B cell (primary cell): ENCODE measurements around the gene PML. TPM values are rescaled to one million over a fixed set of nuclear protein-coding genes. Genes with fewer than 3 reads are reported as not detected.

Source experiments
- ATAC-seq: fragments of 200-7000 bp; cut with Tn5 transposase; one replicate; pipeline ENCODE4 v1.10.0; 2021; ENCODE audit warnings: low read depth, mild to moderate bottlenecking, moderate number of reproducible peaks, moderate library complexity
- CTCF ChIA-PET: fragments of 350-600 bp; sonication (Branson Sonifier 250); formaldehyde crosslinking; loops from one replicate; lab custom pipeline; 2021; ENCODE audit warnings: antibody characterized with exemption, inconsistent platforms; lab: Charles Lee
- POLR2A ChIA-PET: fragments of 350-600 bp; sonication (Branson Sonifier 250); formaldehyde crosslinking; loops from one replicate; lab custom pipeline; 2021; ENCODE audit warnings: antibody characterized with exemption; lab: Charles Lee
- DNase-seq: peaks from one replicate; pipeline ENCODE4 v3.0.0; 2013
- H2AFZ ChIP-seq: 2 replicates; pipeline ENCODE4 v1.6.1; 2012; ENCODE audit warnings: mild to moderate bottlenecking, low read depth, low read length; ENCODE audit not compliant: insufficient read depth, poor library complexity, severe bottlenecking
- H3K27ac ChIP-seq, 2 donors: 1 replicate in 1 of 2; 2 replicates in 1 of 2; pipeline ENCODE4 v1.5.1; 2012 to 2013; ENCODE audit warnings: low read length in 2 of 2, mild to moderate bottlenecking in 2 of 2, moderate library complexity in 1 of 2
- H3K27me3 ChIP-seq, 4 experiments: fragments of 200-600 bp in 1 of 4; sonication (generic) in 1 of 4; replicated peaks in 1 of 4; 1 replicate in 2 of 4; 2 replicates in 2 of 4; pipeline versions ENCODE4 v1.6.1 to v1.7.0; 2013 to 2016; ENCODE audit warnings: low read length in 3 of 4, mild to moderate bottlenecking in 2 of 4, mixed read lengths in 1 of 4, moderate library complexity in 1 of 4; ENCODE audit not compliant: insufficient read depth in 4 of 4, control insufficient read depth in 3 of 4; ENCODE audit errors: control extremely low read depth in 1 of 4
- H3K36me3 ChIP-seq, 2 experiments: replicated peaks in 1 of 2; 1 replicate in 1 of 2; 2 replicates in 1 of 2; pipeline versions ENCODE4 v1.6.1 to v1.7.1; 2013; ENCODE audit warnings: low read length in 1 of 2; ENCODE audit not compliant: insufficient read depth in 2 of 2, control insufficient read depth in 1 of 2; ENCODE audit errors: control extremely low read depth in 1 of 2, extremely low read depth in 1 of 2
- H3K4me1 ChIP-seq, 2 donors: fragments of 200-600 bp in 1 of 2; sonication (generic) in 1 of 2; 1 replicate in 1 of 2; 2 replicates in 1 of 2; pipeline versions ENCODE4 v1.5.1 to v1.6.1; 2013 to 2017; ENCODE audit warnings: low read length in 2 of 2; ENCODE audit not compliant: control insufficient read depth in 2 of 2, insufficient read depth in 2 of 2
- H3K4me2 ChIP-seq: replicated peaks from 2 replicates; pipeline ENCODE3; 2012; ENCODE audit warnings: mild to moderate bottlenecking, low read depth, low read length; ENCODE audit not compliant: poor library complexity, severe bottlenecking
- H3K4me3 ChIP-seq, 5 experiments: fragments of 200-600 bp in 1 of 5; sonication (generic) in 1 of 5; 1 replicate in 3 of 5; 2 replicates in 2 of 5; pipeline versions ENCODE4 v1.5.1 to v1.7.0; 2011 to 2016; ENCODE audit warnings: low read length in 4 of 5, mild to moderate bottlenecking in 4 of 5, low read depth in 2 of 5, control low read depth in 1 of 5, moderate library complexity in 1 of 5; ENCODE audit not compliant: insufficient read depth in 1 of 5; ENCODE audit errors: control extremely low read depth in 1 of 5, extremely low read depth in 1 of 5
- H3K79me2 ChIP-seq: fragments of 200-600 bp; sonication (generic); one replicate; pipeline ENCODE4 v1.6.0; 2016; ENCODE audit warnings: low read length; ENCODE audit not compliant: control insufficient read depth, insufficient read depth
- H3K9ac ChIP-seq: fragments of 200-600 bp; sonication (generic); 2 replicates; pipeline ENCODE4 v1.6.1; 2017; ENCODE audit warnings: mild to moderate bottlenecking, low read length, moderate library complexity
- H3K9me3 ChIP-seq, 3 donors: one replicate each; pipeline versions ENCODE4 v1.6.1 to v1.7.1; 2013; ENCODE audit warnings: low read length in 2 of 3; ENCODE audit not compliant: control insufficient read depth in 2 of 3, insufficient read depth in 1 of 3; ENCODE audit errors: control extremely low read depth in 1 of 3
- H4K20me1 ChIP-seq: 2 replicates; pipeline ENCODE4 v1.6.0; 2012; ENCODE audit warnings: mild to moderate bottlenecking, low read length; ENCODE audit not compliant: insufficient read depth, control insufficient read depth, poor library complexity, severe bottlenecking
- H3K27ac Mint-ChIP-seq: one replicate; pipeline ENCODE4 v1.8.0; 2021; ENCODE audit warnings: mixed read lengths
- H3K27me3 Mint-ChIP-seq: one replicate; pipeline ENCODE4 v1.8.0; 2021; ENCODE audit warnings: mixed read lengths
- H3K4me1 Mint-ChIP-seq: one replicate; pipeline ENCODE4 v1.8.0; 2021; ENCODE audit warnings: mixed read lengths
- H3K4me3 Mint-ChIP-seq: one replicate; pipeline ENCODE4 v1.8.0; 2021; ENCODE audit warnings: mixed read lengths
- H3K9me3 Mint-ChIP-seq: one replicate; pipeline ENCODE4 v1.8.0; 2022; ENCODE audit warnings: mixed read lengths; ENCODE audit not compliant: insufficient read depth
- EZH2 ChIP-seq: IDR thresholded peaks from 2 replicates; pipeline ENCODE4 v1.6.1; 2012; ENCODE audit warnings: borderline replicate concordance, low read depth, mild to moderate bottlenecking, moderate library complexity, low read length; ENCODE audit not compliant: insufficient read depth, poor library complexity, severe bottlenecking
- WGBS: methylation state at CpG from one replicate; pipeline ENCODE4 v1.1.5; 2013; ENCODE audit warnings: missing lambda C conversion rate; ENCODE audit not compliant: insufficient coverage; 5-methylcytosine and 5-hydroxymethylcytosine counted together
- intact Hi-C: fragments of 100-400 bp; cut with micrococcal nuclease; formaldehyde crosslinking; loops from one replicate; pipeline ENCODE4 v1.10.0; 2022
- polyA plus RNA-seq: library from polyadenylated mRNA; depleted of rRNA; stranded (reverse); fragments of >200 nt; gene quantifications from 2 replicates; pipeline ENCODE4 v1.2.3, GENCODE V29; 2012
- total RNA-seq, 2 donors: library from RNA; stranded (reverse); fragments of 120-200 nt in 1 of 2; gene quantifications; 1 replicate in 1 of 2; 2 replicates in 1 of 2; pipeline versions ENCODE4 v1.2.3 to v1.2.4, GENCODE V29; 2013 to 2022
- TF ChIP-seq, protein P1 (sequence below): fragments of 200-600 bp; IDR thresholded peaks from one replicate; pipeline ENCODE4 v1.8.0; 2022; ENCODE audit warnings: antibody characterized with exemption, mild to moderate bottlenecking

Gene PML
- total and polyA plus RNA-seq, 2 donors (not counting 1 experiment from before 2014, with no cell fraction given) = 59.2 to 66.3 TPM

DNA sequence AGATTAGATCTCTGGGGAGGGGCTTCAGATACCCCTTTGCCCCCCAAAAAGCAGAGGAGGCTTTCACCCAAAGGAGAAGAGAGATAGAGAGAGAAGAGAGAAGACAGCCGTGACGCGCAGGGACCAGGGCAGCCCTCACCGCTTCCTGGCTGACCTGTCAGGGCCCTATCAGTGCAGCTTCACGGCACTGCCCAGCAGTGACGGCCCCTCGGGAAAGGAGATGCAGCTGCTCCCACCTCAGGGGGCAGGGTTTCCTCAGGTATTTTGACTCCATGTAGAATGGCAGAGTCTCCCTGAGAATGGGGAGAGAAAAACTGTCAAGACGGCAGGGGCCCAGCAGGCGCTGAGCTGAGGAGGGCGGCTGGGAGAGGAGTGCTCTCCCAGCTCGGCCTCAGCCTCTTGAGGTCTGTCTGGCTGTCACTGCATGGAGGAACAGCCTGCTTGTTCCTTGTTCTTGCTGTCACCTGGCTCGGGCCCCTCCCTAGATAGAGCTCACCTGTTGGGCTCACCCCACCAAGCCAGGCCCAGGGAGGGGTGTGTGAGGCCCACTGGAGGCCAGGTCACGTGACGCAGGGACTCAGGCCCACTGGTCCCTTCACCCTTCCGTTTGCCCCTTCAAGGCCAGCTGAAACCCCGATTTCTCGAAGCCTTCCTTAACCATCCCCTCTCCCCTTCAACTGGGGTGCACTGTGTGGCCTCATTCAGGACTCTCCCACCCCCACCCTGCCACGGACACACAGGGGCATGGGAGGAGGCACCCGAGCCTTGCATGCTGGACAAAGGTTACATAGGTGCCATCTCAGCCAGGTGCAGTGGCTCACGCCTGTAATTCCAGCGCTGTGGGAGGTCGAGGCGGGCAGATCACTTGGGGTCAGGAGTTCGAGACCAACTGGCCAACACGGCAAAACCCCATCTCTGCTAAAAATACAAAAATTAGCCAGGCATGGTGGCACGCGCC, 40.0 kb upstream of the PML start:
- Histone ChIP-seq H3K4me3 (no peak overlapping the region), H2AFZ (no peak overlapping the region), H3K79me2 (no peaks in the 10 kb centered on the region), H3K27ac (no peak overlapping the region), H3K9me3 (no peaks in the 10 kb centered on the region), H3K9ac (no peak overlapping the region), H3K4me2 (no peak overlapping the region), H3K4me1 (peaks cover 14 to 16% of the 10 kb centered on the region in 2 donors), H3K36me3 (no peaks in the 10 kb centered on the region), H3K27me3 (peaks cover 0 to 10% (median 0%) of the 10 kb centered on the region in 4 experiments), H4K20me1 (no peaks in the 10 kb centered on the region)
- Mint-ChIP-seq H3K9me3 (no peaks in the 10 kb centered on the region), H3K27ac (no peak overlapping the region), H3K4me1 (peaks cover 18% of the 10 kb centered on the region), H3K27me3 (peaks cover 12% of the 10 kb centered on the region), H3K4me3 (no peak overlapping the region)
- ChIA-PET POLR2A (no interaction called here), CTCF (interaction anchor here (0.5 to 2.7 kb wide), 2 partner anchors 11 to 18 kb away, joined by 4 to 6 read pairs; no protein-coding TSS in a partner anchor)
- intact Hi-C loops = no loop called here
- no peak for TF ChIP-seq EZH2
- TF ChIP-seq, protein P1, sequence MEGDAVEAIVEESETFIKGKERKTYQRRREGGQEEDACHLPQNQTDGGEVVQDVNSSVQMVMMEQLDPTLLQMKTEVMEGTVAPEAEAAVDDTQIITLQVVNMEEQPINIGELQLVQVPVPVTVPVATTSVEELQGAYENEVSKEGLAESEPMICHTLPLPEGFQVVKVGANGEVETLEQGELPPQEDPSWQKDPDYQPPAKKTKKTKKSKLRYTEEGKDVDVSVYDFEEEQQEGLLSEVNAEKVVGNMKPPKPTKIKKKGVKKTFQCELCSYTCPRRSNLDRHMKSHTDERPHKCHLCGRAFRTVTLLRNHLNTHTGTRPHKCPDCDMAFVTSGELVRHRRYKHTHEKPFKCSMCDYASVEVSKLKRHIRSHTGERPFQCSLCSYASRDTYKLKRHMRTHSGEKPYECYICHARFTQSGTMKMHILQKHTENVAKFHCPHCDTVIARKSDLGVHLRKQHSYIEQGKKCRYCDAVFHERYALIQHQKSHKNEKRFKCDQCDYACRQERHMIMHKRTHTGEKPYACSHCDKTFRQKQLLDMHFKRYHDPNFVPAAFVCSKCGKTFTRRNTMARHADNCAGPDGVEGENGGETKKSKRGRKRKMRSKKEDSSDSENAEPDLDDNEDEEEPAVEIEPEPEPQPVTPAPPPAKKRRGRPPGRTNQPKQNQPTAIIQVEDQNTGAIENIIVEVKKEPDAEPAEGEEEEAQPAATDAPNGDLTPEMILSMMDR = no peak
- DNase-seq (no peak), ATAC-seq (no peak)
- WGBS = 94% methylated on average over 18 of the region's 27 CpGs

DNA sequence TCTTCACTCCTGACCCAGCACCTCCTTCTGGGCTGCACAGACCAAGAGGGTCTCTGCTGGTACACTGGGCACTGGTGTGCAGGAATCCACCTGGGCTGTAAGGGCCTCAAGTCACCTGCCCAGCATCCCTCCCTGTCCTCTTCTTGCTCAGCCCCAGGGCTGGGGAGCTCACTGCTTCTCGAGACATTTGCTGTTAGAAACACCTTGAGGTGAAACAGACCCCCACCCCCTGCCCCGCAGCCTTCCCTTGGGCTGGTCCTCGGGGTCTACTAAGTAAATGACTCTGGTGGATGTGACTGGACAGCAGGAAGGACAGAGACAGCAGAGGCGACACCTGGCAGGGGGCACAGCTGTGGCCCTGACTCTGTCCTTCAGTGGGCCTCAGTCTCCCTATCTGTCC, 39.2 kb upstream of the PML start:
- no peak overlapping the region for H3K9ac ChIP-seq
- no peak overlapping the region for H3K27ac Mint-ChIP-seq

More for the DNA sequence above, 39.2 kb upstream of the PML start:
- H3K4me3 ChIP-seq = no peak overlapping the region
- H3K4me1 ChIP-seq = peaks cover 18 to 21% of the 10 kb centered on the region in 2 donors
- ChIA-PET CTCF (no interaction called here), POLR2A (no interaction called here)
- no peaks in the 10 kb centered on the region for H4K20me1 ChIP-seq
- ATAC-seq (no peak), DNase-seq (no peak)
- H3K27me3 Mint-ChIP-seq = peaks cover 12% of the 10 kb centered on the region
- H3K27ac ChIP-seq = no peak overlapping the region
- peaks cover 20% of the 10 kb centered on the region for H3K4me1 Mint-ChIP-seq
- no peak for TF ChIP-seq EZH2
- TF ChIP-seq, protein P1 = no peak
- 81% methylated on average over 3 of the region's 4 CpGs for WGBS
- H3K27me3 ChIP-seq = peaks cover 0 to 10% (median 0%) of the 10 kb centered on the region in 4 experiments
- no peak overlapping the region for H3K4me3 Mint-ChIP-seq
- no peaks in the 10 kb centered on the region for H3K9me3 ChIP-seq
- H3K4me2 ChIP-seq = no peak overlapping the region
- no peaks in the 10 kb centered on the region for H3K36me3 ChIP-seq
- intact Hi-C loops = no loop called here
- no peaks in the 10 kb centered on the region for H3K79me2 ChIP-seq
- H2AFZ ChIP-seq = no peak overlapping the region
- no peaks in the 10 kb centered on the region for H3K9me3 Mint-ChIP-seq
